Panc1 (cell line): ENCODE measurements around the gene NPDC1. TPM values are rescaled to one million over a fixed set of nuclear protein-coding genes. Genes with fewer than 3 reads are reported as not detected.

ENCODE experiments used
- ATAC-seq: fragments of 200-7000 bp; cut with Tn5 transposase; 2 replicates; pipeline ENCODE4 v1.9.1; 2020; ENCODE audit warnings: mild to moderate bottlenecking, moderate library complexity
- BruUV-seq: library from RNA; stranded (reverse); fragments of 400-500 nt; replicated peaks from 2 replicates; lab custom pipeline; 2021; lab: Mats Ljungman, UMichigan
- CTCF ChIA-PET: fragments of 300-600 bp; sonication (Branson Sonifier 250); formaldehyde crosslinking; loops from one replicate; lab custom pipeline; 2022; ENCODE audit warnings: antibody characterized with exemption; lab: Charles Lee
- POLR2A ChIA-PET: fragments of 300-600 bp; sonication (Branson Sonifier 250); formaldehyde crosslinking; loops from one replicate; lab custom pipeline; 2022; ENCODE audit warnings: antibody characterized with exemption; lab: Charles Lee
- DNase-seq: peaks from one replicate; pipeline ENCODE4 v3.0.0-alpha.2; 2010; ENCODE audit warnings: low read depth, low spot score
- H3K27ac ChIP-seq: 2 replicates; pipeline ENCODE4 v1.5.1; 2011; ENCODE audit warnings: mild to moderate bottlenecking, low read length, inconsistent platforms
- H3K27me3 ChIP-seq: fragments of 200-500 bp; sonication (Bioruptor generic); 2 replicates; pipeline ENCODE4 v1.6.0; 2014; ENCODE audit warnings: low read length, inconsistent platforms; ENCODE audit not compliant: control insufficient read depth, insufficient read depth
- H3K36me3 ChIP-seq: fragments of 200-500 bp; sonication (Bioruptor generic); 2 replicates; pipeline ENCODE4 v1.5.1; 2014; ENCODE audit warnings: inconsistent platforms, mild to moderate bottlenecking, low read length, moderate library complexity; ENCODE audit not compliant: control insufficient read depth, insufficient read depth
- H3K4me1 ChIP-seq: 2 replicates; pipeline ENCODE4 v1.5.1; 2011; ENCODE audit warnings: inconsistent platforms, mild to moderate bottlenecking, low read length, moderate library complexity; ENCODE audit not compliant: control insufficient read depth, insufficient read depth
- H3K4me3 ChIP-seq, 2 experiments: 2 replicates each; pipeline ENCODE4 v1.5.1; 2011 to 2012; ENCODE audit warnings: low read depth in 2 of 2, low read length in 2 of 2, mild to moderate bottlenecking in 2 of 2, inconsistent platforms in 1 of 2, moderate library complexity in 1 of 2
- H3K9me3 ChIP-seq: fragments of 200-500 bp; sonication (Bioruptor generic); 2 replicates; pipeline ENCODE4 v1.5.1; 2014; ENCODE audit warnings: low read depth, mild to moderate bottlenecking, inconsistent platforms, low read length, moderate library complexity; ENCODE audit not compliant: control insufficient read depth, insufficient read depth
- POLR2AphosphoS5 ChIP-seq: IDR thresholded peaks from 2 replicates; pipeline ENCODE4 v1.6.1; 2012; ENCODE audit warnings: mild to moderate bottlenecking, low read depth, low read length, moderate library complexity
- SIN3A ChIP-seq: IDR thresholded peaks from 2 replicates; pipeline ENCODE4 v1.6.1; 2012; ENCODE audit warnings: low read depth, mild to moderate bottlenecking, low read length, moderate library complexity, borderline replicate concordance; ENCODE audit not compliant: insufficient read depth
- TCF7L2 ChIP-seq: IDR thresholded peaks from 2 replicates; pipeline ENCODE4 v1.6.1; 2011; ENCODE audit warnings: mild to moderate bottlenecking, low read depth, low read length, inconsistent platforms
- in situ Hi-C: cut with HindIII; loops from 2 replicates; pipeline ENCODE4 v1.10.0; 2016; ENCODE audit warnings: low sequenced_read_pairs, low pct_unique_long_range_greater_than_20kb
- intact Hi-C: fragments of 100-400 bp; cut with micrococcal nuclease; formaldehyde crosslinking; loops from one replicate; pipeline ENCODE4 v1.10.0; 2022; ENCODE audit not compliant: unreplicated experiment
- total RNA-seq: library from RNA; stranded (reverse); gene quantifications from one replicate; pipeline ENCODE4 v1.2.1, GENCODE V29; 2021; ENCODE audit not compliant: unreplicated experiment
- TF ChIP-seq, protein P1 (sequence below), 2 experiments: IDR thresholded peaks; 2 replicates each; pipeline ENCODE4 v1.6.1; 2011 to 2012; ENCODE audit warnings: low read depth in 2 of 2, control low read depth in 1 of 2, low read length in 1 of 2, mild to moderate bottlenecking in 1 of 2, moderate library complexity in 1 of 2; ENCODE audit not compliant: insufficient read depth in 1 of 2
- TF ChIP-seq, protein P2 (sequence below): fragments of 450-650 bp; IDR thresholded peaks from 2 replicates; pipeline ENCODE4 v1.5.1; 2017; ENCODE audit warnings: mild to moderate bottlenecking

The NPDC1 gene
- total RNA-seq, 1 experiment from 2014 or later, result 43.5 TPM

DNA sequence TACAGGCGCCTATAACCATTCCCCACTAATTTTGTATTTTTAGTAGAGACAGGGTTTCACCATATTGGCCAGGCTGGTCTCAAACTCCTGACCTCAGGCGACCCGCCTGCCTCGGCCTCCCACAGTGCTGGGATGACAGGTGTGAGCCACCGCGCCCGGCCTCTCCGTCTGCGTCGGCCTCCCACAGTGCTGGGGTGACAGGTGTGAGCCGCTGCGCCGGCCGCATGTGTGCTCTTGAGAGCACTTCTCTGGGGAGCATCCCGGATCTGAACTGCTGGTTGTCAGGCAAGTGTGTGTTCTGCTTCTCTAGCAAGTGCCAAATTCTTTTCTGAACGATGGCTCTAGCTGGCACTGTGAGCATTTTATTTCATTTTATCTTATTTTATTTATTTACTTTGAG lies 11.6 kb upstream of the NPDC1 start:
- in situ Hi-C loops (no loop called here), intact Hi-C loops (no loop called here)
- no peaks in the 10 kb centered on the region for H3K27me3 ChIP-seq
- H3K27ac ChIP-seq, result no peak overlapping the region
- H3K36me3 ChIP-seq, result no peaks in the 10 kb centered on the region
- no peak for DNase-seq
- CTCF ChIA-PET, result no interaction called here
- TF ChIP-seq SIN3A (no peak), TCF7L2 (no peak)
- TF ChIP-seq, protein P1, sequence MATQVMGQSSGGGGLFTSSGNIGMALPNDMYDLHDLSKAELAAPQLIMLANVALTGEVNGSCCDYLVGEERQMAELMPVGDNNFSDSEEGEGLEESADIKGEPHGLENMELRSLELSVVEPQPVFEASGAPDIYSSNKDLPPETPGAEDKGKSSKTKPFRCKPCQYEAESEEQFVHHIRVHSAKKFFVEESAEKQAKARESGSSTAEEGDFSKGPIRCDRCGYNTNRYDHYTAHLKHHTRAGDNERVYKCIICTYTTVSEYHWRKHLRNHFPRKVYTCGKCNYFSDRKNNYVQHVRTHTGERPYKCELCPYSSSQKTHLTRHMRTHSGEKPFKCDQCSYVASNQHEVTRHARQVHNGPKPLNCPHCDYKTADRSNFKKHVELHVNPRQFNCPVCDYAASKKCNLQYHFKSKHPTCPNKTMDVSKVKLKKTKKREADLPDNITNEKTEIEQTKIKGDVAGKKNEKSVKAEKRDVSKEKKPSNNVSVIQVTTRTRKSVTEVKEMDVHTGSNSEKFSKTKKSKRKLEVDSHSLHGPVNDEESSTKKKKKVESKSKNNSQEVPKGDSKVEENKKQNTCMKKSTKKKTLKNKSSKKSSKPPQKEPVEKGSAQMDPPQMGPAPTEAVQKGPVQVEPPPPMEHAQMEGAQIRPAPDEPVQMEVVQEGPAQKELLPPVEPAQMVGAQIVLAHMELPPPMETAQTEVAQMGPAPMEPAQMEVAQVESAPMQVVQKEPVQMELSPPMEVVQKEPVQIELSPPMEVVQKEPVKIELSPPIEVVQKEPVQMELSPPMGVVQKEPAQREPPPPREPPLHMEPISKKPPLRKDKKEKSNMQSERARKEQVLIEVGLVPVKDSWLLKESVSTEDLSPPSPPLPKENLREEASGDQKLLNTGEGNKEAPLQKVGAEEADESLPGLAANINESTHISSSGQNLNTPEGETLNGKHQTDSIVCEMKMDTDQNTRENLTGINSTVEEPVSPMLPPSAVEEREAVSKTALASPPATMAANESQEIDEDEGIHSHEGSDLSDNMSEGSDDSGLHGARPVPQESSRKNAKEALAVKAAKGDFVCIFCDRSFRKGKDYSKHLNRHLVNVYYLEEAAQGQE (IDR thresholded peaks at IDR 0.05; ENCODE audit: insufficient read depth in 1 of 2, low read depth in 2 of 2, low read length in 1 of 2), result no peak
- ATAC-seq, result no peak
- POLR2A ChIA-PET, result no interaction called here
- BruUV-seq, result no TSS peak
- H3K9me3 ChIP-seq, result no peaks in the 10 kb centered on the region
- no peak overlapping the region for H3K4me3 ChIP-seq
- H3K4me1 ChIP-seq, result peaks cover 2% of the 10 kb centered on the region; the same call in 1 of the 2 replicates

DNA sequence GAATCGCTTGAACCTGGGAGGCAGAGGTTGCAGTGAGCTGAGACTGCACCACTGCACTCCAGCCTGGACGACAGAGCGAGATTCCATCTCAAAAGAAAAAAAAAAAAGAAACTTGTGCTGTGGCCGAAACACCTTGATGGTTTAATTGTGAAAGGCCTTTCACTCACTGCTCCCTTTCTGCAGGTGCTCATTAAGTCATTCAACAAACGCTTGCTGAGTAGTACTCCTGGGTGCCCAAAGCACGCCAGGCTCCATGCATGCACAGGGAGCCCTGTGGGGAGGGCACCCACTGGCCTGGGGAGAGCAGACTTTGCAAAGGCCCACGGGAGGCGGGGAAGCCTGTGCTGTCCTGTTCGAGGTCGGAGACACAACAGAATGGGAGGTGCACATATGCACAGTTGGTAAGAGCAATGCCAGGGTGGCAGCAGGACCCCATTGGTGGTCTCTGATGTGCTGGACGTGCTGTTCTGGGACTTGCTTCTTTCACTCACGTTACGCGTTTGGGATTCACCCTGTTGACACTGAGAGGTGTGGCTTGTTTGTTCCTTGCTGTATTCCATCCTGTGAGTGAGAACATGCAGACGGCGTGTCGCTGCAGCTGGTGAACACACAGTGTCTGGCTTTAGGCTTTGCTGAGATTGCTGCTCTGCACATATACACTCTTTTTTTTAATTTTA lies 10.9 kb upstream of the NPDC1 start:
- peaks cover 2% of the 10 kb centered on the region; the same call in 1 of the 2 replicates for H3K4me1 ChIP-seq
- BruUV-seq, result no TSS peak
- no peaks in the 10 kb centered on the region for H3K27me3 ChIP-seq
- H3K4me3 ChIP-seq, result no peak overlapping the region
- DNase-seq (no peak), ATAC-seq (no peak)
- no peaks in the 10 kb centered on the region for H3K36me3 ChIP-seq
- in situ Hi-C loops, result no loop called here
- POLR2A ChIA-PET, result interaction anchor here (0.6 kb wide), 1 partner anchor 37 kb away, joined by 8 read pairs; no protein-coding TSS in a partner anchor
- intact Hi-C loops, result no loop called here
- no peaks in the 10 kb centered on the region for H3K9me3 ChIP-seq
- no peak for TF ChIP-seq POLR2AphosphoS5
- TF ChIP-seq, protein P2, sequence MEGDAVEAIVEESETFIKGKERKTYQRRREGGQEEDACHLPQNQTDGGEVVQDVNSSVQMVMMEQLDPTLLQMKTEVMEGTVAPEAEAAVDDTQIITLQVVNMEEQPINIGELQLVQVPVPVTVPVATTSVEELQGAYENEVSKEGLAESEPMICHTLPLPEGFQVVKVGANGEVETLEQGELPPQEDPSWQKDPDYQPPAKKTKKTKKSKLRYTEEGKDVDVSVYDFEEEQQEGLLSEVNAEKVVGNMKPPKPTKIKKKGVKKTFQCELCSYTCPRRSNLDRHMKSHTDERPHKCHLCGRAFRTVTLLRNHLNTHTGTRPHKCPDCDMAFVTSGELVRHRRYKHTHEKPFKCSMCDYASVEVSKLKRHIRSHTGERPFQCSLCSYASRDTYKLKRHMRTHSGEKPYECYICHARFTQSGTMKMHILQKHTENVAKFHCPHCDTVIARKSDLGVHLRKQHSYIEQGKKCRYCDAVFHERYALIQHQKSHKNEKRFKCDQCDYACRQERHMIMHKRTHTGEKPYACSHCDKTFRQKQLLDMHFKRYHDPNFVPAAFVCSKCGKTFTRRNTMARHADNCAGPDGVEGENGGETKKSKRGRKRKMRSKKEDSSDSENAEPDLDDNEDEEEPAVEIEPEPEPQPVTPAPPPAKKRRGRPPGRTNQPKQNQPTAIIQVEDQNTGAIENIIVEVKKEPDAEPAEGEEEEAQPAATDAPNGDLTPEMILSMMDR, result no peak
- TF ChIP-seq SIN3A, result no peak
- no peak for TF ChIP-seq TCF7L2
- CTCF ChIA-PET, result no interaction called here
- no peak overlapping the region for H3K27ac ChIP-seq
